HepG2 (cell line): Measurements from ENCODE around the gene SSPN.

Experiments used
- CEBPZ ChIP-seq: IDR thresholded peaks from 2 replicates; pipeline ENCODE4 v1.6.1; 2012; ENCODE audit warnings: low read length, improper control_type of control experiment
- CTCF ChIP-seq: sonication (generic); formaldehyde crosslinking; IDR thresholded peaks from 2 replicates; pipeline ENCODE4 v1.5.0; 2020; ENCODE audit warnings: mild to moderate bottlenecking, missing genetic modification reagents, moderate library complexity
- MXI1 ChIP-seq: IDR thresholded peaks from 3 replicates; pipeline ENCODE4 v1.6.1; 2012; ENCODE audit warnings: low read depth, low read length, inconsistent platforms, borderline replicate concordance
- NFIC ChIP-seq: IDR thresholded peaks from 2 replicates; pipeline ENCODE4 v1.6.1; 2012; ENCODE audit warnings: mild to moderate bottlenecking, low read length, inconsistent platforms
- REST ChIP-seq, 2 experiments: IDR thresholded peaks; 2 replicates each; pipeline ENCODE4 v1.6.1; 2011 to 2012; ENCODE audit warnings: low read length in 2 of 2, borderline replicate concordance in 1 of 2, low read depth in 1 of 2, mild to moderate bottlenecking in 1 of 2, moderate library complexity in 1 of 2
- RNF2 ChIP-seq: fragments of 450-650 bp; conservative IDR thresholded peaks from 2 replicates; pipeline ENCODE4 v1.6.1; 2016; ENCODE audit warnings: low read depth
- ZFX ChIP-seq: sonication (generic); formaldehyde crosslinking; IDR thresholded peaks from 2 replicates; pipeline ENCODE4 v1.4.0; 2020; ENCODE audit warnings: mild to moderate bottlenecking, low read depth, missing genetic modification reagents, moderate library complexity
- ZNF24 ChIP-seq: fragments of 450-650 bp; IDR thresholded peaks from 2 replicates; pipeline ENCODE4 v1.6.1; 2017; ENCODE audit warnings: antibody characterized with exemption, mild to moderate bottlenecking
- ZNF501 ChIP-seq: sonication (generic); formaldehyde crosslinking; IDR thresholded peaks from 2 replicates; pipeline ENCODE4 v1.5.1; 2020; ENCODE audit warnings: mild to moderate bottlenecking, moderate library complexity, missing genetic modification reagents
- ZNF83 ChIP-seq: sonication (generic); formaldehyde crosslinking; IDR thresholded peaks from 2 replicates; pipeline ENCODE4 v1.4.0; 2020; ENCODE audit warnings: missing genetic modification reagents, mild to moderate bottlenecking, borderline replicate concordance
- TF ChIP-seq, protein P1 (sequence below): sonication (generic); formaldehyde crosslinking; IDR thresholded peaks from 2 replicates; pipeline ENCODE4 v1.4.0; 2020; ENCODE audit warnings: missing genetic modification reagents

DNA sequence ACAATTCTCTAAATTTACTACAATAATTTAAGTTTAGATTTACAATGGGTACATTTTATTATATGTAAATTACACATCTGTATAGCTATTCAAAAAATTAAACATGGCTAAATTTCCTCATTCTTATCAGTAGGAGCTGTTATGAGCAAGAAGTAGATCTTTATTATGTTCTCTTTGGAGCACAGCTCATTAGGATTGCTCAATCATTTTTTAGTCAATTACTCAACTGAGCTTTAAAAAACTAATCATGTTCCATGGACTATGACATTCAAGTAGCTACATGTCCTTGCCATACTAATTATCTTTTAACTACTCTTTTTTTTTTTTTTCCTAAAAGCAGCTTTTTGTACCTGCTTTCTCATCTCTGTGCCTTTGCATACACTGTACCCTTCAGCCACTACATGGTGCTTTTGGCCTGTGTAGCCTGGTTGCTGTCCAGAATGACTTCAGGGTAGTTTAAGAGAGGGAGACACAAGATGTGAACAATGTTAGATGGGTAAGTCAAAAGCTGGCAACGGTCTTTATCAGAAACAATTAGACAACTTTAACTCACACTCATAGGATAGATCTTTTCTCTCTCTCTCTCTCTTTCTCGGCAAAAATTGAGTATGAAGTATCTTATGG lies 69.0 kb downstream of the SSPN start:
- TF ChIP-seq NFIC (no peak), RNF2 (no peak), REST (IDR thresholded peaks at IDR 0.05; ENCODE audit: borderline replicate concordance in 1 of 2, low read depth in 1 of 2, low read length in 2 of 2) (no peak), ZFX (CRISPR knock-in tag) (no peak), MXI1 (no peak), CEBPZ (no peak), CTCF (CRISPR knock-in tag) (no peak), ZNF24 (no peak), ZNF501 (CRISPR knock-in tag) (no peak), ZNF83 (CRISPR knock-in tag) (no peak)
- TF ChIP-seq, protein P1, sequence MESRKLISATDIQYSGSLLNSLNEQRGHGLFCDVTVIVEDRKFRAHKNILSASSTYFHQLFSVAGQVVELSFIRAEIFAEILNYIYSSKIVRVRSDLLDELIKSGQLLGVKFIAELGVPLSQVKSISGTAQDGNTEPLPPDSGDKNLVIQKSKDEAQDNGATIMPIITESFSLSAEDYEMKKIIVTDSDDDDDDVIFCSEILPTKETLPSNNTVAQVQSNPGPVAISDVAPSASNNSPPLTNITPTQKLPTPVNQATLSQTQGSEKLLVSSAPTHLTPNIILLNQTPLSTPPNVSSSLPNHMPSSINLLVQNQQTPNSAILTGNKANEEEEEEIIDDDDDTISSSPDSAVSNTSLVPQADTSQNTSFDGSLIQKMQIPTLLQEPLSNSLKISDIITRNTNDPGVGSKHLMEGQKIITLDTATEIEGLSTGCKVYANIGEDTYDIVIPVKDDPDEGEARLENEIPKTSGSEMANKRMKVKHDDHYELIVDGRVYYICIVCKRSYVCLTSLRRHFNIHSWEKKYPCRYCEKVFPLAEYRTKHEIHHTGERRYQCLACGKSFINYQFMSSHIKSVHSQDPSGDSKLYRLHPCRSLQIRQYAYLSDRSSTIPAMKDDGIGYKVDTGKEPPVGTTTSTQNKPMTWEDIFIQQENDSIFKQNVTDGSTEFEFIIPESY = no peak
